ENCODE data around the gene VASP.
A peak's percentile ranks its signal among the peaks of the same experiment; 100 is the strongest.

VASP gene

DNA sequence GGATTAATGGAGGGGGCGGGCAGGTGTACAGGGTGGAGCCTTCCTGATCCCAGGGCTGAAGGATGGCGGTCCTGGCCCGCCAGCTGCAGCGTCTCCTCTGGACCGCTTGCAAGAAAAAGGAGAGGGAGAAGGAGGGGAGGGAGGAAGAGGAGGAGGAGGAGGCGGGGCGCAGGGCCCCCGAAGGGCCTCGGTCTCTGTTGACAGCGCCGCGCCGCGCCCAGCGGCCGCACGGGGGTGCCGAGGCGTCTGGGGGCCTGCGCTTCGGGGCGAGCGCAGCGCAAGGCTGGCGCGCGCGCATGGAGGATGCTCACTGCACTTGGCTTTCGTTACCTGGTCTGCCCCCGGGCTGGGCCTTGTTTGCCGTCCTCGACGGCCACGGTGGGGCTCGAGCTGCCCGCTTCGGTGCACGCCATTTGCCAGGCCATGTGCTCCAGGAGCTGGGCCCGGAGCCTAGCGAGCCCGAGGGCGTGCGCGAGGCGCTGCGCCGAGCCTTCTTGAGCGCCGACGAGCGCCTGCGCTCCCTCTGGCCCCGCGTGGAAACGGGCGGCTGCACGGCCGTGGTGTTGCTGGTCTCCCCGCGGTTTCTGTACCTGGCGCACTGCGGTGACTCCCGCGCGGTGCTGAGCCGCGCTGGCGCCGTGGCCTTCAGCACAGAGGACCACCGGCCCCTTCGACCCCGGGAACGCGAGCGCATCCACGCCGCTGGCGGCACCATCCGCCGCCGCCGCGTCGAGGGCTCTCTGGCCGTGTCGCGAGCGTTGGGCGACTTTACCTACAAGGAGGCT lies 8.7 kb upstream of the VASP start, which contains the start of gene PPM1N:
PPM1N (plus strand) TSS at position 33 of the 785 bp plus-strand sequence; CDS start at position 63, 30 bp downstream.
- peaks cover 76% of the 10 kb centered on the region for H3K27me3 Mint-ChIP-seq (ENCODE audit: low read depth, poor library complexity)
- H3K36me3 Mint-ChIP-seq (ENCODE audit: low read depth), result peaks cover 4% of the 10 kb centered on the region
- DNase-seq, result peak; percentile 63
- no peaks in the 10 kb centered on the region for H3K9me3 Mint-ChIP-seq
- peak within 1 kb of the TSS; percentile 82 for H3K4me3 Mint-ChIP-seq
- peaks cover 37% of the 10 kb centered on the region for H3K4me1 Mint-ChIP-seq
- TF ChIP-seq, protein P1, sequence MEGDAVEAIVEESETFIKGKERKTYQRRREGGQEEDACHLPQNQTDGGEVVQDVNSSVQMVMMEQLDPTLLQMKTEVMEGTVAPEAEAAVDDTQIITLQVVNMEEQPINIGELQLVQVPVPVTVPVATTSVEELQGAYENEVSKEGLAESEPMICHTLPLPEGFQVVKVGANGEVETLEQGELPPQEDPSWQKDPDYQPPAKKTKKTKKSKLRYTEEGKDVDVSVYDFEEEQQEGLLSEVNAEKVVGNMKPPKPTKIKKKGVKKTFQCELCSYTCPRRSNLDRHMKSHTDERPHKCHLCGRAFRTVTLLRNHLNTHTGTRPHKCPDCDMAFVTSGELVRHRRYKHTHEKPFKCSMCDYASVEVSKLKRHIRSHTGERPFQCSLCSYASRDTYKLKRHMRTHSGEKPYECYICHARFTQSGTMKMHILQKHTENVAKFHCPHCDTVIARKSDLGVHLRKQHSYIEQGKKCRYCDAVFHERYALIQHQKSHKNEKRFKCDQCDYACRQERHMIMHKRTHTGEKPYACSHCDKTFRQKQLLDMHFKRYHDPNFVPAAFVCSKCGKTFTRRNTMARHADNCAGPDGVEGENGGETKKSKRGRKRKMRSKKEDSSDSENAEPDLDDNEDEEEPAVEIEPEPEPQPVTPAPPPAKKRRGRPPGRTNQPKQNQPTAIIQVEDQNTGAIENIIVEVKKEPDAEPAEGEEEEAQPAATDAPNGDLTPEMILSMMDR (IDR thresholded peaks at IDR 0.05), result no peak
- no peak within 1 kb of the TSS for H3K27ac Mint-ChIP-seq

DNA sequence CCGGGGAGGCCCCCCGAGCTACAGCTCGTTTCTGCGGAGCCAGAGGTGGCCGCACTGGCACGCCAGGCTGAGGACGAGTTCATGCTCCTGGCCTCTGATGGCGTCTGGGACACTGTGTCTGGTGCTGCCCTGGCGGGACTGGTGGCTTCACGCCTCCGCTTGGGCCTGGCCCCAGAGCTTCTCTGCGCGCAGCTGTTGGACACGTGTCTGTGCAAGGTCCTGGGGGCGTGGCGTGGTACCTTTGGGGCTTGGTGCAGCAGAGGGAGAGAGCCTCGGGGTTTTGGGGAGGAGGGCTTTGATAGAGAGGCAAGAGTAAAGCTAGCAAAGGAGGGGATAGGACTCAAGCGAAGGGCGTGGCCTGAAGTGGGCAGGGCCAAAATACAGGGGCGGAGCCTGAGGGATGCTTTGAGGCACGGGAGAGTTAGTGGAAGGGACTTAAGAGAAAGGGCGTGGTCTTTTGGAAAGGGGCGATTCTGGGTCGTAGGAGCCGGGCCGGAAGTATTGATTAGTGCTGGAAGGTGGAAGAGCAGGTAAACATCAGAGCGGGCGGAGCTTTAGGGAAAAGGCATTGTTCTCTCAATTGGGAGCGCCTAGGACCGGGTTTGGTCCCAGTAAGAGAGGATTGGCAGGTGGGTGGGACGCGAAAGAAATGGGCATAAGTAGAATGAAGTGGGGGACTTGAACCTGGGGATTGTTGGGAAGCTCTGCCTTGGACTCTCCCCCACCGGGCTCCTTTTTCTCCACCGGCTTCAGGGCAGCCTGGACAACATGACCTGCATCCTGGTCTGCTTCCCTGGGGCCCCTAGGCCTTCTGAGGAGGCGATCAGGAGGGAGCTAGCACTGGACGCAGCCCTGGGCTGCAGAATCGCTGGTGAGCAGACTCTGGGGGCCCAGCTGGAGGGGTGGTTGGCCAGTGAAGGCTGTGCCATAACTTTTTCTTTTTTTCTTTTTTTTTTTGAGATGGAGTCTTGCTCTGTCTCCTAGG lies 7.8 kb upstream of the VASP start:
- H3K4me3 Mint-ChIP-seq, result peak overlapping the region; percentile 2
- peaks cover 41% of the 10 kb centered on the region for H3K4me1 Mint-ChIP-seq
- H3K9me3 Mint-ChIP-seq, result no peaks in the 10 kb centered on the region
- no peak overlapping the region for H3K27ac Mint-ChIP-seq
- TF ChIP-seq, protein P1 (IDR thresholded peaks at IDR 0.05), result no peak
- DNase-seq, result peak; percentile 74
- peaks cover 72% of the 10 kb centered on the region for H3K27me3 Mint-ChIP-seq (ENCODE audit: low read depth, poor library complexity)
- H3K36me3 Mint-ChIP-seq (ENCODE audit: low read depth), result no peaks in the 10 kb centered on the region

DNA sequence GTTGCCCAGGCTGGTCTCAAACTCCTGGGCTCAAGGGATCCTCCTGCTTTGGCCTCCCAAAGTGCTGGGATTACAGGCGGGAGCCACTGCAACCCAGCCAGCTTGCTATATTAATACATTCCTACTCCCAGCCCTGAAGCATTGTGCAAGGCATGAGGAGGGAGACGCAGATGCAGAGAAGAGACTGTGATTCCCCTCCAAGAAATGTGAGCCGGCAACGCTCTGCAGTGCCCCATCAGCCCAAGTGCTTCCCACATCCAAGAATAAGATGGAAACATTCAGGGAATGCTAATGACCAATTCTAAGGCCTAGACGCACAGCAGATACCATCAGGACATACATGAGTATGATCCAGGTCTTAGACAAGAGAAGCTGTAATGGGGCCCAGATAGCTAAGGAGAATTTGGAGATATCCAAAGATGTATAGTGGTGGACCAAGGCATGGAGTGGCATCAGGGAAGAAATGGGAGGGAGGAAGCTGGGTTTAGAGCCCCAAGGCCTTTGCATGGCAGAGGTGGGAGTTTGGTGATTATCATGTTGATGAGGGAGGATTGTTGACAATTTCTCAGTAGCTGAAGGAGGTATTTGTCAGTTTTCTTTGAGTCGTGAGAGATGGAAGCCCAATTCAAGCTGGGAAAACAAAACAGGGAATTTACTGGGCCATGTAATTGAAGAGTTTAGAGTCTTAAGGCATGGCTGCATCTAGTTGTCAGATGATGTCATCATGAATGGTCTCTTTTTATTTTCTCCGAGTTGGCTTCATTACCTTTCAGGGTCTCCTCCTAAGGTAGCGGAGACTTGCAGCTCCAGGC lies 6.2 kb upstream of the VASP start:
- TF ChIP-seq, protein P1 (IDR thresholded peaks at IDR 0.05), result no peak

DNA sequence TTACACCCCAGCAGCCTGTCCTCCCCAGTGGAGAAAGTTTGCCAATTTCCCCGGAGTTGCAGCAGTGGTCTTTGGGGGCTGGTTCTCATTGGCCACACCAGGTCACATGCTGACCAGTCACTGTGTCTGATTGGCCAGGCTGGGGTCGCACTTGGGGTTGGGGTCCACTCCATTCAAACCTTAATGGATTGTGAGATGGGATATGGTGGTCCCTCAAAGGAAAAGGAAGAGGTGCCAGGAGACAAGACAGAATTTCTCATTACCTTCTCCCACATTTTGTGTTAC lies 5.6 kb upstream of the VASP start:
- no peaks in the 10 kb centered on the region for H3K9me3 Mint-ChIP-seq
- no peak overlapping the region for H3K4me3 Mint-ChIP-seq
- peaks cover 31% of the 10 kb centered on the region for H3K4me1 Mint-ChIP-seq
- TF ChIP-seq, protein P1 (IDR thresholded peaks at IDR 0.05), result no peak
- DNase-seq, result no peak
- no peak overlapping the region for H3K27ac Mint-ChIP-seq
- H3K36me3 Mint-ChIP-seq (ENCODE audit: low read depth), result no peaks in the 10 kb centered on the region
- peaks cover 61% of the 10 kb centered on the region for H3K27me3 Mint-ChIP-seq (ENCODE audit: low read depth, poor library complexity)

More for the DNA sequence above, 6.2 kb upstream of the VASP start:
- peaks cover 62% of the 10 kb centered on the region for H3K27me3 Mint-ChIP-seq (ENCODE audit: low read depth, poor library complexity)
- peaks cover 31% of the 10 kb centered on the region for H3K4me1 Mint-ChIP-seq
- no peak overlapping the region for H3K4me3 Mint-ChIP-seq
- no peaks in the 10 kb centered on the region for H3K9me3 Mint-ChIP-seq
- H3K36me3 Mint-ChIP-seq (ENCODE audit: low read depth), result no peaks in the 10 kb centered on the region
- H3K27ac Mint-ChIP-seq, result no peak overlapping the region
- no peak for DNase-seq

DNA sequence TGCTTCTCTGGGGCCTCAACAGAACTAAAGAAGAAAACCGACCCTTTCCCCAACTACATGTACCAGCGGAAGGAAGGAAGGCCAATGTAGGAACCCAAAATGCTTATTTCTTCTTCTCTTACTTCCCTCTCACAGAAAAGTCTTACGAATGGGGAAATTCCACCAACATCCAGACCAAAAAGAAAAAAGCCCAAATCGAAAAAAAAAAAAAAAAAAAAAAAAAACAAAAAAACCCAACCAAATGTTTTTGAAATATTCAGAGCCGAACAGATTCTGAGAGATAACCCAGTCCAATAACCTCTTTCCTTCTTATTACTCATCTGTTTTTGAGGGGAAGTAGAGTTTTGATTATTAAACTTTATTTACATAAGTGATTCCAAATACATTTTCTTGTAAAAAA lies 5.2 kb upstream of the VASP start:
- Mint-ChIP-seq H3K4me1 (peaks cover 28% of the 10 kb centered on the region), H3K27me3 (ENCODE audit: low read depth, poor library complexity) (peaks cover 58% of the 10 kb centered on the region), H3K27ac (no peak overlapping the region), H3K36me3 (ENCODE audit: low read depth) (no peaks in the 10 kb centered on the region), H3K4me3 (no peak overlapping the region), H3K9me3 (no peaks in the 10 kb centered on the region)
- TF ChIP-seq, protein P1 (IDR thresholded peaks at IDR 0.05), result no peak
- no peak for DNase-seq

All from nephron progenitor cell (in vitro differentiated cells).